HK-2 (cell line): ENCODE results near the gene NFILZ.

Experiments used
- DNase-seq: peaks from one replicate; pipeline ENCODE4 v3.0.0-alpha.2; 2018; ENCODE audit not compliant: unreplicated experiment

The NFILZ gene, protein sequence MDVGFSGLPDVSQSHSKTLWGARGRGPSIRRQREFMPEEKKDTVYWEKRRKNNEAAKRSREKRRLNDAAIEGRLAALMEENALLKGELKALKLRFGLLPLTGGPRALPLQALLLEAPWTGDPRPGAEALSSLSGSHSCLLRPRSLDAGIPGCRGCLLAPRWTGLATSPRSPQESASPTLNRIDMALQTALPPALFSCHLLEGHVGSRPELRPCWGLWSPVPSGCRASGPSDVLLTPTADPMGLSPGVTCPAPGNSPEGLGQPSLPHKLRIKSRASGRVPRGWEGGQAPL

DNA sequence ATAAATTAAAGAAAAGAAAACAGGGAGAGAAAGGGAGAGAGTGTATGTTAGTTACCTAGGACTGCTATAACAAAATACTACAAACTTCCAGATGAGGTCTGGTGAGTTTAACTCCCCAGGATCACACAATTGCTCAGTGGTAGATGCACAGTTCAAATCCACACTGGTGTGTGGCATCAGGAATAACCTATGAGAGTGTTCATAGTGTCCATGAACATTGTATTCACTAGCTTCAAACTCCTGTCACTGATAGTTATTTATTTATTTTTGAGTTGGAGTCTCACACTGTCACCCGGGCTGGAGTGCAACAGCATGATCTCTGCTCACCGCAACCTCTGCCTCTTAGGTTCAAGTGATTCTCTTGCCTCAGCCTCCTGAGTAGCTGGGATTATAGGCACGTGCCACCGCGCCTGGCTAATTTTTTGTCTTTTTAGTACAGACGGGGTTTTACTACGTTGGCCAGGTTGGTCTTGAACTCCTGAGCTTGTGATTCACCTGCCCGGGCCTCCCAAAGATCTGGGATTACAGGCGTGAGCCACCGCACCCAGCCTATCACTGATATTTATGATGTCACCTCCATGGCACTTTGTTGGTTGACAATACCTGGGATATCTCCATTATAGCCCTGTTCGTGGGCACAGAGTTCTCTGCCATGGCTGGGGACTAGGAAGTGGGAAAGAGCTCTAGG is at the start of gene NFILZ:
Gene NFILZ (plus strand): TSS at position 638 of the 688 bp plus-strand sequence. CDS start 46,133 bp downstream, outside the sequence.
- DNase-seq = no peak

DNA sequence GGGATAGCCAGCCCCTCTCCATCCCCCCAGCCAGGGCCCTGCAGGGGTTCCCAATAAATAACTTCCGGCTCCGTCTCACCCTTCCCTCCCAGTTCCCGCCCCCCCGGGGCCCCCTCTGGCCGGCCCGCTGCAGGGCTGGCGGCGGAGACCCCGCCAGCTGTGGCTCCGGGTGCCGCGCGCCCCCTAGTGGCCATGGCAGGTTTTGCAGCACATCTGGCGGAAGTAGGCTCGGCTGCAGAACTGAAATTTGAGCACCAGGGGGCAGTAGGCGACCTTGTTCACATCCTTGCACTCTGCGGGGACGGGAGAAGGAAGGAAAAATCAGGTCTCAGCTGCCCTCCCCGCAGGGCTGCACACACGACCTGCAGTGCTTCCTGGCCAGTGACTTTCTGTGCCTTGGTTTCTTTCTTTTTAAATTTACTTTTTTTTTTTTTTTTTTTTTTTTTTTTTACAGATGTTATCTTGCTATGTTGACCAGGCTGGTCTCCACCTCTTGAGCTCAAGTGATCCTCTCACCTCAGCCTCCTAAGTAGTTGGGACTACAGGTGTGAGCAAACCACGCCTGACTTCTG is 49.6 kb upstream of the NFILZ start:
- DNase-seq = peak; percentile 78

DNA sequence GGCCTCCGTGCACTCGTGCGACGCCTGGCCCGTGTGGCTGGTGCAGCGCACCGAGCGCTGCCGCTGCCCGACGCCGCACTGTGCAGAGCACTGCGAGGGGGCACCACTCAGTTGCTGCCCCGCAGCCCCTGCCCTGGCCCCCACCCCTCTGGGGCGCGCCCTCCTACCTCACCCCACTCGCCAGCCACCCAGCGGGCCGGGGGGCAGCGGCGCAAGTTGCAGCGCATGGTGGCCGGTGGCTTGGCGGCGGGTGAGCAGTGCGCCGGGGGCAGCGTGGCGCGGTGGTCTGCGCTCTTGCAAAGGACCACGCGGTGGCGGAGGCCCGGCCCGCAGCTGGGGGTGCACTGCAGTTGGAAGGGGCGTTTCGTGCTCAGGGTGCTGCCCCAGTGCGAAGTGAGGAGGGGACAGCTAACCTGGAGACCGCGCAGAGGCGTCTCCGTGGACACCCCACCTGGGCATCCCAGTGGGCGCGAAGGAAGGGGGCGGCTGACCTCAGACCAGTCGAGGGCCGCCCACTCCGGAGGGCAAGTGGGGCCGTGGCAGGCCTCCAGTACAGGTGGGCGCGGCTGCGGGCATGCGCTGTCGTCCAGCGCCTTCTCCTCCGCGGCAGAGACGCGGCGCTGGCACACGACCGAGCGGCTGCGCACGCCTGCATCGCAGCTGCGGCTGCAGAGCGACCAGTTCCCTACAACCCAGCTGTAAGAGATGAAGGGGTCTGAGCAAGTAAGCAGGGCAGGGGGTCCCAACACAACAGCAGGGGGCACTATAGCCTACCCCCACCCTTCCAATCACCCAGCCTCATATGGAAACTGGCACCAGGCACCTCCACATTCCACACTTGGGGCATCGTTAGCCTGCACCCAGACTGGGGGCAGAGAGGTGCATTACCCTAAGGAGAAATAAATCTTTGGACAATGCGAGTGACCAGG is 45.2 kb upstream of the NFILZ start:
- no peak for DNase-seq

DNA sequence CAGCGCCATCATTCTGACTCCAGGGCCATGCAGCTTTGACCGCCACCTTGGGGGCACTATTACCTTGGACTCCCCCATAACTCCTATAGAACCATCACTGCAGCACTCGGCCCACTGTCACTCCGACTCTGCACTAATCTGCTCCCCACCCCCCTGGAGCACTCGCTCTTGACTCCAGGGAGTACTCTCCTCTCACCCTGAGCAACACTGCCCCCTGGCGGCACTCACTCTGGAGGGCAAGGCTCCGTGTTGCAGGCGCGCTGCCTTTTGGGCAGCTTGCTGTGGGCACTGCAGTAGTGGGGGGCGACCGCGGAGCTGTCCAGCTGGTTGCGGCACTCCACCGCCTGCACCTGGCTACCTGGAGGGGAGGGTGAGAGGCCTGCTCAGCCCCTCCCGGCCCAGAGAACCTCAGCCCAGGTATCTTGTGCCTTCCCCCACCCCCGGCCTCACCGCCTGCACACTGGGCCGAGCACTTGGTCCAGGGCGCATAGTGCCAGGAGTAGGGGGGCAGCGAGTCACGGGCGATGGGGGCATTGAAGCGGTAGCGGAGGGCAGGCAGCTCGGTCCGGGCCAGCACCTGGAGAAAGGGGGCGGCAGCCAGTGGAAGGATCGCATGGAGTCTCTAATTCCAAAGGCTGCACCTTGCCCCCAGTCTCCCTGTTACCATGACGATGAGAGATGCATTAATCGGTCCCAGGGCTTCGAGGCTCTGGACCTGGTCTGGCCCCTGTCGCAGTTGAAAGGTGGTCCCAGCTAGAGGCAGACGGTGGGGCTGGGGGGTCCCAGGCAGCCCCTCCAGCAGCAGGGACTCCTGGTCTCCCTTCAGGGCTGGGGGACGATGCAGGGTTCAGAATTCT is 44.3 kb upstream of the NFILZ start:
- DNase-seq = no peak

DNA sequence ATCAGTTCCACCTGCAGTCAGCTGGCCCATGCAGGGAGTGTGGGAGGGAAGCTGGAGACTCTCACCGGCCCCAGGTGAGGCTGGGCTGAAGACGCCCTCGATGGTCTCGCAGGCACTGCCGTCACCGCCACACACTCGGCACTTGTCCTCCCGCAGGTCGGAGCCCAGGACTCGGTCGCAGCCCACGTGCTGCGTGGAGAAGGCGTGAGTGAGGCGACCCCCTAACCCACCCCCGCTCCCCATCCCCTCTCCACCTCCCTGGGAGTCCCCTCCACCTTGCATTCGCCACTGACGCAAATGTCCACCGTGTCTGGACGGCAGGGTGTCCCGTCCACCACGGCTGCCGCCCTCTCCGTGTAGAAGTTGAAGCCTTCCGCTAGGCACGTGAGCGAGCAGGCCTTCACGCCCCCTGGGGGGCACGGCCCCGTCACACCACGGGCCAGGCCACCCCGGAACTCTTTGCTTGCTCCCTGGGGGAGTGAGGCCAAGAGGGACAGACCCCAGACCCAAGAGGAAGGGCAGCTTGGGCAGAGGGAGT is 41.2 kb upstream of the NFILZ start:
- no peak for DNase-seq

DNA sequence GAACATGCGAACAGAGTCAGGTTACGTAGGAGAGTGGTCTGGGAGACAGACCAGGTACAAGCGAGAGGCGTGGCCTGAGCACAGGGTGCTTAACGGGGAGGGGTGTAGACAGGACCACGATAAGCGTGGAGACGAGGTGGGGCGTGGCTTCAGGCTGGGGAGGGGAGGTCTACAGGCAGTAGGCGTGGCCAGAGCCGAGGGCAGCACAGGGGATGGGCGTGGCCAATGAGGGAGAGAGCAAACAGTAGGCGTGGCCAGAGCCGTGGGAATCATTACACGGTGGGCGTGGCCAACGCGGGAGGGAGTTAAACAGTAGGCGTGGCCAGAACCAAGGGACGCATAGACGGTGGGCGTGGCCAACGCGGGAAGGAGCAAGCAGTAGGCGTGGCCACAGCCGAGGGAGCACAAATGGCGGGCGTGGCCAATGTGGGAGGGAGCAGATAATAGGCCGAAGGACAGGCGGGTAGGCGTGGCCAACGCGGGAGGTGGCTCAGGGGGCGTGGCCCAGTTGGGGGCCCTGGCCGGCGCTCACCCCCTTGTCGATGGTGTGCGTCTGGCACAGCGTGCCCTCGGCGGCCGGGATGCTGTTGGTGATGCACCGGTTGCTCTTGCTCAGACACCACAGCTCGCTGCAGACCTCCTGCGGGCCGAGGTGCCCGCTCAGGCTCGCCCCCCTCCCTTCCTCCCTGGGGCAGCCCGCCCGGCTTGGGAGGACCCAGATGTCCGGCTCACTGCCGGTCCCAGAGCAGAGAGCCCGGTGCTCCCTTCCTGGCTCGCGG is 38.0 kb upstream of the NFILZ start:
- DNase-seq = no peak

DNA sequence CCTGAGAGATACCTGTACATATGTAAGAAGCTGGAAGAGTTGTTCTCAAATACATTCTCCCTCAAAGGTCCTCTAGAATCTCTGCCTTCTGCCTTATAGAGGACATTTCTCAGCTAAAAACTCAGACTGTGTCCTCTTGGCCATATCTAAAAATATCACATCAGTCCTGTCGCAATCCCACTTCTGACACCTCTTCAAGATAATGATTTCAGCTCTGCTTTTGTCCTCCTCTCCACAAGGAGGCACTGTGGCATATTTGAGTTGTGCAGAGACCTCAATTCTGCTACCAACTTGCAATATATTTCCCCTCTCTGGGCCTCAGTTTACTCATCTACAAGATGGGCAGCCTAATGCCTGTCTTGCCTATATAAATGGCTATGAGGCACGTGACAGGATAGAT is 36.5 kb upstream of the NFILZ start:
- DNase-seq = no peak

DNA sequence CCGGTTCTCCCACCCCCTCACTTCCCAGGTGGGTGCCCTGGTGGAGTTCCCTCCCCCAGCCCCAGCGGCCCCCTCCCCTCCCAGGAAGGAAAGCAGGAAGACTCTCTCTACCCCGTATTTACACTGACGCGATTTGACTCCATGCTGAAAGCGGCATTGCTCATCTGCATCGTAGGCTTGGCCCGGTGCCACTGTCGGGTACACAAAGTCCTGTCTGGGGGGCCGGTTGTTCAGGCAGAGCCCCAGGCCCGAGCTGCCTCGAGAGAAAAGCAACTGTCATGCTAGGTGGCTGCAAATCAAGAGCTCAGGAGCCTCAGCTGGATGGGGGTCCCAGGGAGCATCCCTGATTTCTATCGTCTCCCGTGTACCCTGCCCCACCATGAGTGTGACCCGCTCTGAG is 34.8 kb upstream of the NFILZ start:
- no peak for DNase-seq

DNA sequence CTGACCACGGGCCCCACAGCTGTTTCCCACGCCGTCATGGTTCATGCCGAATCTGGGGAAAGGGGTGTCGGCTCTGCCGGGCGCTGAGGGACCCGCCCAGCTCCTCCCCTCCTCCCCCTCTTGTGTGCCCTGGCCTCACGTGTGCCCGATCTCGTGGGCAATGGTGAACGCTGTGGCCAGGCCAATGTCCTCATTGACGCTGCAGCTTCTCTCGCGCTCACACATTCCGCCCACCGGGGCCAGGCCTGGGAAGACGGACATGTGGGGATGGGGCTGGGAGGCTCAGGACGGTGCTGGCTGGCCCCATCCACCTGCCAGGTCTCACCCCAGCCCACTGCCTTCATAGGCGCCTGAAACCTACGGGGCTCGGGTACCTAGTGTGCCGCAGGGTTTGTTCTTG is 34.3 kb upstream of the NFILZ start:
- no peak for DNase-seq

DNA sequence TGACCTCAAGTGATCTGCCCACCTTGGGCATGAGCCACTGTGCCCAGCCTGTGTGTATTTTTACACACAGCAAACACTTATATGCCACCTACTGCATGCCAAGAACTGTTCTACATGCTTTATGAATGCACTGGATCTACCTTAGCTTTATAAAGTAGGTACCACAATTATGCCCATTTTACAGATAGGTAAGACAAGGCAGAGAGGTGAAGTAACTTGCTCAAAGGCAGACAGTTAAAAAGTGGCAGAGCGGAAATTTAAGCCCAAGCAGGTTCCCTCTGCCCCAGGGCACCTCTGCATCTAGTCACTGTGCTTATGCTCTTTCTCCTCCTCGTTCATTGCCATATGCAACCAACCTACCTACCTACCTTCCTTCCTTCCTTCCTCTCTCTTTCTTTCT is 30.4 kb upstream of the NFILZ start:
- no peak for DNase-seq

DNA sequence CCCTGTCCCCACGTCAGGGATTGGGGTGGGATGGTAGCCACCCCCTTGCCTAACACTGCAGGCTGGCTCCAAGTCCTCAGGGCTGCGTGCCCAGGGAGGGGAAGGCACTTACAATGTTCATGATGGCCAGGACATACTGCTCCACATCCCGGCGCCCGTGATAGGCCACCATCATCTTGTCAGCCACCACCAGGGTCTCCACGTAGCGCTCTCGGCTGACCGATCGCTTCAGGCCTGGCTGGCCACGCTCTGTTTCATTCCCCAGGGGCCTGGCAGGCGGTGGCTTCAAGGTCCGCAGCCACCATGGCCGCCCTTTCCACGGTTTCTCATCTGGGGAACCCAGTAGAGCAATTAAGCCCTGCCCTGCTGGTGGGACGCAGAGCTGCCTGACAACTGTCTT is 29.6 kb upstream of the NFILZ start:
- no peak for DNase-seq

DNA sequence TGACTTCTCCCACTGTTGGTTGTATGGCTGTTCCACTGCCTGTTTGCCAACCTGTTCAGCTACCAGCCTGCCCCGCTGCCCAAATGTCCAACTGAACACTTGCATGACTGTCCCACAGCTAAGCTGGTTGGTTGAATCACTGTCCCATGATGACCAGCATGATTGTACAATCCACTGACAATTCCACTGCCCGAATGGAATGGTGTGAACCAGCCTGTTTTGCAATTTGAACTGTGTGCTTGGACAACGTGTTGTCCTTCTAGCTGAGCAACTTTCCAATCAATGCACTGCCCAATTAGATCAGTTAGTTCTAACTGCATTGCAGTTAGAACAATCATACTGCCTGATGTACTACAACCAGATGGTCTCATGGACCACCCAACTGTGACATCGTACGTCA is 28.6 kb upstream of the NFILZ start:
- DNase-seq = no peak

DNA sequence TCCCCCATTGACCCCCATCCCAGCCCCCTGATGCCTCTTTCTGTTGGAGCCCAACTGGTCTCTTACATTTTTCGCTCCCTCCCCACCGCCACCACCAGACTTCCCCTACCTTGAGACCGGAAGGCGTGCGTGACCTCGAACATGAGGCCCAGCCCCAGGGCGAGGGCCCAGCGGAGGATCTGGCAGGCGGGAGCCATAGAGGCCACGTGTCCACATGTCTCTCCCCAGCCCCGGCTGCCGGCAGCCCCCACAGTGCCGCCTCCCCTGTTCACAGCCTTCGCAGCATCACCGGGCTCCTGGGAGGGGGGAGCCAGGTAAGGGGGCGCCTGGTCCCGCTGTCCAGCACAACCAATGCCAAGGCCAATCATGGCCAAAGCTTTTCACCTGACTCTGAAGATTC is 24.9 kb upstream of the NFILZ start:
- DNase-seq = no peak

DNA sequence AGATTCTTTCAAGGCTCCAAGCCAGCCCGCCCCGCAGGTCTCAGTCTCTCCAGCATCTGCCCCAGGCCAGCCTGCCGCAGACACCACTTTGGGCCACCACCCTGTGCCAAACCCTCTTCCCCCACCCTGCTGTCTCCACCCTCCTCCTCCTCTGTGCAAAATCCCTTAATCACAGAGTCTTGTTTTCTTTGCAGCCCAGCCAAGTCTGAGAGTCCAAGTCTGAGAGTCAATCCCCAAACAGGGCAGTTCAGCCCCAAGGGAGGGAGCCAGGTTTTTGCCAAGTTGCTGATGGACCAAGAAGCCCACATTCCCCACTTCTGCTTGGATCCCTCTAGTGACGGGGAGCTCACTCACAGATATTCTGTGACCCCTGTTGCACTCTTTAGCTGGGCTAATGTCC is 23.0 kb upstream of the NFILZ start:
- DNase-seq = no peak

DNA sequence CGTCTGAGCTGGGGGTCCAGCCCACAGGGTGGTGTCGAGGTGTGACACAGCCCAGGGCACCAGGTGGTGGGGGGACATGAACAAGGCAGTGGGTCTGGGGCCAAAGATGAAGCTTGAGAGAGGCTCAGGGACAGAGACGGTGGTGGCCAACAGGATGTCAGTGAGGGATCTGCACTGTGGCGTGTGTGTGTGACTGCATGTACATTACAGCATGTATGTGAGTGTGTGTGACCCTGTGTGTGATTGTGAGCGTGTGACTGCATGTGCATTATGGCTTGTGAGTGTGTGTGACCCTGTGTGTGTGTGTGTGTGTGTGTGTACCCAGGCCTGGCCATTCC is 21.5 kb upstream of the NFILZ start:
- no peak for DNase-seq

DNA sequence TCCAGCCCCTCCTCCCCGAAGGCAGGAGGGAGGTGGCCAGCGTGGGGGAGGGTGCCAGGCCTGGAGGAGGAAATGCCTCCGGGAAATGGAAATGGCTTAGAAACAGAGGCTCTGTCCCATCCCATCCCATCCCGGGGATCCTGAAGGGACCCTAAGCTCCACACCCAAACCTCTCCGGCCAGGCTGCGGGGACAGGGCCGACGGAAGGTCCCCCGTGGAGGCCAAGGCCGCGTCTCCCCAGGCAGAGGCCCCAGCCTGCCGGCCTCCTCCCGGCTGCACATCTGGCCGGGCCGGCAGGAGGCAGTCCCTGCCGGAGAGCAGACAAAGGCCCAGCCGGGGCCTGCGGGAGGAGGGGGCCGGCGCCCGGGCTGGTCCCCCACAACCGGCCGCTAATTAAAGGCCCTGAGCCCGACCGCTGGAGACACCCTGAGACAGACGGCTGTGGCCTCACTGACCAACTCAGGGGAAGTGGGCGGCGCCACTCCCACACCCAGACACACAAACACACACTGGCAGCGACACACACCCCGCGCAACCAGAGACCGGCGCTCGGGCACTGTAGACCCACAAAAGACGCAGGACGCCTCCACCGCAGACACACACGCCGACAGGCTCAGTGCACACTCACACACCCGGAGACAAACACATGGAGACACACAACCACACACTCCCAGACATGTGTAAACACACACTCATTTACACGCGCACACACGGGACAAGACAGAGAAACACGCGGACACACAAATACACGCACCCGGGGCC is 21.0 kb upstream of the NFILZ start:
- peak; percentile 44 for DNase-seq

DNA sequence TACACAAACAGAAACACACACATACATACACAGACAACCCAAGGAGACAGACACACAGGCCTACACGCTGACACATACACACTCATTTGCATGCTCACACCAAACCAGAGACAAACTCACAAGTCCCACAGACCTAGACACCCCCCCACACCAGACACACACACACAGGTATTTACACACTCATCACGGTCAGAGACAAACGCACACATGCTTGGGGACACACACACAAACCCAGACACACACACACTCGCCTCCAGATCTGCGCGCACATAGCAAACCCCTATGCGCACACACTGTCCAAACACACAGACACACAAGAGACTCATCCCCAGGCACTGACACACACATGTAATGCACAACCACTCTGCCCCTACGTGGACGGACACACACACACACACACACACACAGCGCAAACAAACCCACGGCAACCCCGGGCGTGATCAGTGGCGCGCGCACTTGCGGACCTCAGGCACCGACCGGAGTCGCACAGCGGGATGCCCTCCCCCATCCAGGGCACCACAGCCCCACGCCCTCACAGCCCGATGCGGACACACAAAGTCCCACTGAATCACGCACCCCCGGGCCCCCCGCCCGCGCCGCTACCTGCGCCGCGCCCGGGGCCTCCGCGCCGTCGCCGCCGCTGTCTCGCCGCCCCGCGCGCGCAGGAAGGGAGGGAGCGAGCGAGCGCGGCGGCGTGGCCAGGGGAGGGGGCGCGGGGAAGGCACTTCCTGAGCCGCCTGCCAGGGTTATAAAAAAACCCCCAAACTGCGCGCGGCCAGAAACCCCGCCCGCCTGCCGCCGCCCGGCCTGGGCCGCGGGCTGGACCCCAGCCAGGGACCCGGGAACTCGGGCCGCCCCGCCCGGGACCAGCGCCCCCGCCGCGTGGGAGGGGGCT is 20.1 kb upstream of the NFILZ start, which contains the start of gene ADAMTS10:
Gene ADAMTS10 (minus strand): TSS at position 675 of the 895 bp plus-strand sequence. CDS start 5,005 bp downstream, outside the sequence.
- peak; percentile 22 for DNase-seq

DNA sequence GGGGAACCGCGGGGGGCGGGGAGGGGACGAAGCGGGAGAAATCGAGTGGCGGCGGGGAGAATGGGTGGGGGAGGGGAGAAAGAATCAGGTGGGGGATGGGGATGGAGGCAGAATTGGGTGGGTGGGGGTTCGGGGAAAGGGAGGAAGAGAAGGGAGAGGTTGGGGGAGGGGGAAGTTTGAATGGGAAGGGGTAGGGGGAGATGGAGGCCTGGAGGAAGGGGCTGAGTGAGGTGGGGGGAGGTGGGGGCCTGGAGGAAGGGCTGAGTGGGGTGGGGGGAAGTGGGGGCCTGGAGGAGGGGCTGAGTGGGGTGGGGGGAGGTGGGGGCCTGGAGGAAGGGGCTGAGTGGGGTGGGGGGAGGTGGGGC is 19.5 kb upstream of the NFILZ start:
- no peak for DNase-seq
